Glomerular visceral epithelial cell (primary cell): Measurements from ENCODE around the gene TESK1.

Experiments used
- DNase-seq: peaks from one replicate; pipeline ENCODE4 v3.0.0-alpha.2; 2016; ENCODE audit errors: extremely low spot score

TESK1 gene

DNA sequence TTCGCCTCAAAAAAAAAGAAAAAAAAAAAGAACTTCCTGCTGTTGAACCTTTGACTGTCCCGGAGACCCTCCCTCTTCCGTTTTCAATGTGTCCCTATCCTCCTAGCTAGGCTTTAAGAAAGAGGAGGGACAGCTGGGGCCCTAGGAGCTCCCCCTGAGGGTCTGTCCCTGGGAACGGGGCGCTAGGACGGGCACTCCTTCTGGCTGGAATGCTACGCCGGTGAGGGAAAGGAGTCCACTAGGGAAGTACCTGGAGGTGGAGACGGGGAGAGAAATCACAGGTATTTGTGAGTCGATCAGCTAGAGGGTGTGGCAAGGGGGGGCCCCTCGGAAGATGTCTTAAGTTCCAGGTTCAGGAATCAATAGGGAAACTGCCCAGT, 41.1 kb downstream of the TESK1 start:
- DNase-seq: no peak

DNA sequence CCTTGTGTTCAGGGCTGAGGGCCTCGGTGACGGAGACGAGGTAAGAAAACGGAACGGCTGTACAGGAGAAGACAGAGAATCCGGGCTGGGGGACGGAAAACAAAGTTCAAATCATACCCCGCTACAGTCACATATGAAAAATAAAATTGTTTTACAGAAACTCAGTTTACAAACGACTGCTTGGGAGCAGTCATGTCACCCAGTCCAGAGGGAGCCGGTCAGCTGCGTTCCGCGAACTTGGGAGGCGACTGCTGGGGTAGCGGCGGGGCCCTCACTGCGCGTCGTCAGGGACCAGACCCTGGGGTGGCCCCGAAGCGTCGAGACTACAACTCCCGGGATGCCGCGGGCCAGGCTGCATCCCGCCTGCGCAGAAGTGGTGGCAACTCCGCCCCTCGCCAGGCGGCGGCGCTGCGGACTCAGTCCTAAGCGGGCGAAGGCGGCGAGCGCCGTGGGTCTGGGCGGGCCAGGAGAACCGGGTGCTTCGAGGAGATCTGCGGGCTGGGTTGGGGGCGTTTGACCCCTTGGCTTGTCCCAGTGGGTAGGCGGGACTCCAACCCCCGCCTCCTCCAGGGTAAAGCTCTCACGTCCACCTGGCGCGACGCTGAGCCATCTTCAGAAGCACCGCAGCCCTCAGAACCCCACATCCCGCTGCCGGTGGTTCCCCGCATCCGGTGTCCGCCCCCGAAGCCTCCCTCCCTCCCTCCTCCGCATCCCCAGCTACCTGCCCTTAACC, 41.6 kb downstream of the TESK1 start:
- peak; percentile 90 for DNase-seq

DNA sequence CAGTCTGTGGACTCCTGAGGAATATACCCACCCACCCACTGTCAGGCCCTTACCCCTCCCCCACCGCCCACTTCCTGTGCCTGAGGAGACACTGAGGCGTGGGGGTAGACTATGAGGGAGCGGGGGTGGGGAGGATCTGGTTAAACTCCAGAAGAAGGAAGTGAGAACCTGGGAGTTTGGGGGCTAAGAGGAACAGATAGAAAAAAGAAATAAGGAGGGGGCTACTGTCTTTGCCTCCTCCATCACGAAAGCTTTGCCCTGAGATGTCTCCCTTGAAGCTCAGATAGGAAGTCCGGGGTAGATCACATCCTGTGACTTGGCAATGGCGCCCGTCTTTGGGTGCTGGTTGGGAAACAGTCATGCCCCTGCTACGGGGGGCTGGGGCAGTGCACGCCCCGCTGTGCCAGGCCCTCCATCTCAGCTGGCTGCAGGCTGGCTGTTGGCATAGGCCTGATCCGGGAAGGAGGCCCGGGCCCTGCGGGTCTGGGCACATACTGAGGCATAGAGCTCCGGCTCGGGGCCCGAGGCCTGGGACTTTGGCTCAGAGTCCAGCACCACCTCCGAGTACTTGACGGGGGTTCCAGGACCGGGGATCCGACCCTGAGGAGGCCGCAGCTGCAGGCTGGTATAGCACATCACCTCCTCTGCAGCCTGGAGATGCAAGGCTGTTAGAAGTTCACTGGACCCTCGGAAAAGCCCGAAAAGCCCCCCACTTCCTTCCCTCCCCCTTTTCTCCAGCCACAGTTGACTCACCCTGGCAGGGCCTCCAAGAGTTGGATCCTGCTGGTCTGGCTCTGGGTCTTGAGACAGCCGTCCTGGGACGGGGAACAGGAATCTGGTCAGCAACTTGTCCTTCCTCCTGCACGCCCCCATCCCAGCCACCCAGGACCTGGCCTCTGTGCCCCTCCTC, 44.6 kb downstream of the TESK1 start:
- no peak for DNase-seq

DNA sequence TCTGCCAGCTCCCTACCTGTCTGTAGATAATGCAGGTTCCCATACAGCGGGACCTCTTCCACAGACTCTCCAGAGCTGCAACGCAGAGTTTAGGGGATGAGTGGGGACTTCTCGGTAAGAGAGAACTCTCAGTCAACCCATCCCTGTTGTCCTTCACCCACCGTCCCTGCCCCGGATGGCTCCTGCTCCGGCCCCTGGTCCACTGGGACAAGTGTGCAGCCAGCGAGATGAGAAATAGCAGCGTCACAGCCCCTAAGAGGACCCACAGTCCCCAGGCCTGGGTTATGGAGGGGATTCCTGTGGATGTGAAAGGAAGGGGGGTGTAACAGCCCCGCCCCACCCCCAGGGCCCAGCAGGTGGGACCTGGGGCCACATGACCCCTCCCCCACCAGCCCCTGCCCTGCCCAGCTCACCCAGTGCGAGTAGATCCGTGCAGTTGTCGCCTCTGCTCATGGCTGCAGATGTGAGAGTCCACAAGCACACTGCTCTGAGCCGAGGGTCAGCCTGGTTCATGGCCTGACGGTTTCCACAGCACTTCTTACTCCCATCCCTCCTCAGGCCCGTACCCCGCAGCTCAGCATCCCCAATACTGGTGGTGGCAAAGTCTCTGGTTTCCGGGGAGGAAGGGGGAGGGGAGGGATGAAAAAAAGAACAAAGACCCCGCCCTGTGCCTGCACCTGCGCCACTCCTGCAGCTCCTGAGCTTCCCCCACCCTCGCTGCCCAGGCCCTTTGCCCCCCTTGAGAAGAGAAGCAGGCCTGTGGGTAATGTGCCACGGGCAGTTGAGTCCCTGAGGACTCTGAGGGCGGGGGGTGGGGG, 45.5 kb downstream of the TESK1 start, which contains the start of gene SIT1:
SIT1 (minus strand) TSS at position 591 of the 818 bp plus-strand sequence; CDS start at position 513, 78 bp downstream.
- DNase-seq: no peak

DNA sequence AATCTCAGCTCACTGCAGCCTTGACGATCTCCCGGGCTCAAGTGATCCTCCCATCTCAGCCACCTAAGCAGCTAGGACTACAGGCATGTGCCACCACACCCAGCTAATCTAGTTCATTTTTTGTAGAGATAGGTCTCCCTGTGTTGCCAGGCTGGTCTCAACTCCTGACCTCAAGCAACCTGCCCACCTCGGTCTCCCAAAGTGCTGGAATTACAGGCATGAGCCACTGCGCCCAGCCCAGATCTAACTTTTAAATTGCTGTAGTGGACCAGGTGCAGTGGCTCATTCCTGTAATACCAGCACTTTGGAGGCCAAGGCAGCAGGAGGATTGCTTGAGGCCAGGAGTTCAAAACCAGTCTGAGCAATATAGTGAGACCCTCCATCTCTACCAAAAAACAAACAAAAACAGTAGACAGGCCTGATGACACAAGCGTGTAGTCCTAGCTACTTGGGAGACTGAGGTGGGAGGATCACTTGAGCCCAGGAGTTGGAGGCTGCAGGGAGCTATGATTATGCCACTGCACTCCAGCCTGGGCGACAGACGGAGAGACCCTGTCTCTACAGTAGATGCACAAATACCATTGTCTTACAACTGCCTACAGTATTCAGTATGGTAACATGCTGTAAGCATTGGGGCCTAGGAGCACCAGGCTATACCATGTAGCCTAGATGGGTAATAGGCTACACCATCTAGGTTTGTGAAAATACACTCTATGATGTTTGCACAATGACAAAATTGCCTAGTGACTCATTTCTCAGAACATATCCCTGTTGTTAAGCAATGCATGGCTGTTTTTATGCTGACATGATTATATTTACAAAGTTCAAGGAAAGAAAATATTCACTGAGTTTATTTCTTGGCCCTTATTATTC, 47.1 kb downstream of the TESK1 start:
- no peak for DNase-seq

DNA sequence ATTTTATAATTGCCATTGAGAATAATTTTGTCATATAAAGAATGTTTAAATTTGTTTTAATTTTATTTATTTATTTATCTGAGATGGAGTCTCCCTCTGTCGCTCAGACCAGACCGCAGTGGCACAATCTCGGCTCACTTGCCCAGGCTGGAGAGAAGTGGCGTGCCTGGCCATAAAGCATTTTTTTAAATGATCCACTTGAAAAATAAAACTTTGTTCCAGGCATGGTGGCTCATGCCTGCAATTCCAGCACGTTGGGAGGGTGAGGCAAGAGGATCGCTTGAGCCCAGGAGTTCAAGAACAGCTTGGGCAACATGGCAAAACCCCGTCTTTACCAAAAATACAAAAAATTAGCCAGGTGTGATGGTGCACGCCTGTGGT, 47.8 kb downstream of the TESK1 start:
- DNase-seq: no peak

DNA sequence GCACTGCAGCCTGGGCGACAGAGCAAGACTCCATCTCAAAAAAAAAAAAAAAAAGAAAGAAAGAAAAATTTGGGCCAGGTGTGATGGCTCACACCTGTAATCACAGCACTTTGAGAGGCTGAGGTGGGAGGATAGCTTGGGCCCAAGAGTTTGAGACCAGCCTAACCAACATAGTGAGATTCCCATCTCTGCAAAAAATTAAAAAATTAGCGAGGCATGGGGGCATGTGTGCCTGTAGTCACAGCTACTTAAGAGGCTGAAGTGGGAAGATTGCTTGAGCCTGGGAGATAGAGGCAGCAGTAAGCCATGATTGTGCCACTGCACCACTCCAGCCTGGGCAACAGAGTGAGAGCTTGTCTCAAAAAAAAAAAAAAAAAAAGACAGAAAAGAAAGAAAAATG, 48.5 kb downstream of the TESK1 start:
- DNase-seq: no peak

DNA sequence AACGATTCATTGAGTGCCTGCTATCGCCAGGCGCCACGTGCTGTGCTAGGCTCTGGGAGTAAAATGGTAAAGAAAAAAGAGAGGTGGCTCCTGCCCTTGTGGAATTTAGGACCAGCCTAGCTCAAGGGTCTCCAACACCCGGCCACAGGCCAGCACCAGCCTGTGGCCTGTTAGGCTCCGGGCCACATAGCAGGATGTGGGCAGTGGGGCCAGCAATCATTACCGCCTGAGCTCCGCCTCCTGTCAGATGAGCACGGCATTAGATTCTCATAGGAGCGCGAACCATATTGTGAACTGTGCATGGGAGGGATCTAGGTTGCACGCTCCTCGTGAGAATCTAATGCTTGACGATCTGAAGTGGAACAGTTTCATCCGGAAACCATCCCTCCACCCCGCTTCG, 51.3 kb downstream of the TESK1 start:
- no peak for DNase-seq

DNA sequence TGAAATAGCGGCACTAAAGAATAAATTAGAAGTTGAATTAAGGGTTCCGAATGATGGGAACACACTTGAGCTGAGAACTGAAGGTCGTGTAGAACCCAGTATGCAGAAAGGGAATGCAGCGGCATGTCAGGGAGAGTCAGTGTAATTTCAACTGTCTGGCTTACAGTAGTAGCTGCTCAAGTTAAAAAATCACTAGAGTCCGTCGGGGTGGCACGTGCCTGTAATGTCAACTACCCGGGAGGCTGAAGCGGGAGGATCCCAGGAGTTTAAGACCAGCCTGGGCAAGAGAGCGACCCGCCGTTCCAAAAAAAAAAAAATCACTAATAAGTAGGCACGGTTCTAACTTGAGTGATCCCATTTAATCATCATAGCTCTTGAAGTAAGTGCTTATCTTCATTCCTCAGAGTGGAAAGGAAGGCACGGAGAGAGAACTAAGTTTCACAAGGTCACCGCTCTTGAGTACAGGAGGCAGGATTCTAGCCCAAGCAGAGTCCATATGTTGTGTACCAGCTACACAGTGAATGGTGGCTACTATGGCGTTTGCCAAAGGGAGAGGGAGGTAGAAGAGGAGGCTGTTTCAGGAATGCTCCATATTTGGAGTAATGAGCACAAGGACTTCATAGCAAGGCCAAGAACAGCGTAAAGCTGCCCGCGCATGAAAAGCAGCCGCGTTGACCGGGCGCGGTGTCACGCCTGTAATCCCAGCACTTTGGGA, 51.9 kb downstream of the TESK1 start:
- DNase-seq: no peak

DNA sequence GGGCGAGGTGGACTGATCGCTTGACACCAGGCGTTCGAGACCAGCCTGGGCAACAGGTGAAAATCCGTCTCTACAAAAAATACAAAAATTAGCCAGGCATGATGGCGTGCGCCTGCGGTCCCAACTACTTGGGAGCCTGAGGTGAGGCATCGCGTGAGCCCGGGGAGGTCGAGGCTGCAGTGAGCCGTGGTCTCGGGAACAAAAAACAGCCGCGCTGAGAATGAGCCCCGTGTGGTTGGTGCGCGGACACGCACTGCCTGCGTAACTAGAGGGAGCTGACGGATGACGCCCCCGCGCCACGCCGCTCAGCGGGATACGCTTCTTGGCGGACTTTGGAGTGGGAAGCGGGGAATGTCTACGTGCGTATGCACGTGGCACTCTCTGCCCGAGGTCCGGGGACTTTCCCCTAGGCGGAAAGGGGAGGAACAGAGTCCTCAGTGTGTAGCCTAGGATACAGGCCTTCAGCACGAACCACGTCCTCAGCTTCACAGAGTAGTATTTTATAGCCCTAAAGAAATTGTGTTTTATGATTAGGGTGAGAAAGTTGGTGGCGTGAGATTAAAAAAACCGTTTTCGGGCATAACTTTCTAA, 52.6 kb downstream of the TESK1 start, which contains the start of gene RMRP:
RMRP (minus strand) TSS at position 474 of the 591 bp plus-strand sequence.
- DNase-seq: peak; percentile 100

DNA sequence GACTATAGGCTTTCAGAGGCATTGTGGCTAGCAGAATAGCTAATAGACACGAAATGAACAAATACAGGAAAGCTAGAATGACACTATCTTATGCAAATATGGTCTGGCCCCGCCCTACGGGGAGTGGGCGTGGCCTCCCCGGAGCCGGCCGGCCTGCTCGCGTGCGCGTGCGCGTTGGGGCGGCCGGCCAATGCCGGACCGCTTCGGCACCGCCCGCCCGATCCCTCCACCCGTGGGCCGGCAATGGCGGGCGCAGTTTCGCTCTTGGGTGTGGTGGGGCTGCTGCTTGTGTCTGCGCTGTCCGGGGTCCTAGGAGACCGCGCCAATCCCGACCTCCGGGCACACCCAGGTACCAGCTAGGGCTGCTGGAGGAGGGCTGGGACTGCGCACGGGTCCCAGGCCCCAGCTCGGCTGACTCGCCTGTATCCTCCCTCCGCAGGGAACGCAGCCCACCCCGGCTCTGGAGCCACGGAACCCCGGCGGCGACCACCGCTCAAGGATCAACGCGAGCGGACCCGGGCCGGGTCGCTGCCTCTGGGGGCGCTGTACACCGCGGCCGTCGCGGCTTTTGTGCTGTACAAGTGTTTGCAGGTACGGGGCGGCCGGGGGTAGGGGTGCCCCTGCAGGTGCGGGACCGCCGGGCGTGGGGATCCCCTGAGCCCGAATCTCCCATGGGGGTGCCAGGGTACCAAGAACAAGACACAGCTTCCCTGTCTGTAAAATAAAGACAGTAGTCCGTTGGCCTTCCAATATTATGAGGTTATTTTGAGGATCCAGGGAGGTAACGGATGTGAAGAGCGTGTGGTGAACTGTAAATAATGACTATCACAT, 53.3 kb downstream of the TESK1 start, which contains the start of gene CCDC107:
CCDC107 (plus strand) TSS at position 156 of the 831 bp plus-strand sequence; CDS start at position 244, 88 bp downstream.
- peak; percentile 93 for DNase-seq

DNA sequence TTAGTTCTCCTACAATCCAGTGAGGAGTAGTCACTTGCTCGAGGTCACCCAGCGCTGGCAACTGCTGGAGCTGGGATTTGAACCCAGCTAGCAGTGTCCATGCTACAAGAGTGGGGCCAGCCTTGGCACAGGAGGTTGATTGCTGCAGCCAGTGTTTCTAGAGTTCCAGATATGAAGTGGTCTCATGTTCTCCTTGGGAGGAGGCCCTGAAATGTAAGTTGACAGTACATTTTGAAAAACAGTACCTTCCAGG, 53.8 kb downstream of the TESK1 start:
- peak; percentile 59 for DNase-seq

DNA sequence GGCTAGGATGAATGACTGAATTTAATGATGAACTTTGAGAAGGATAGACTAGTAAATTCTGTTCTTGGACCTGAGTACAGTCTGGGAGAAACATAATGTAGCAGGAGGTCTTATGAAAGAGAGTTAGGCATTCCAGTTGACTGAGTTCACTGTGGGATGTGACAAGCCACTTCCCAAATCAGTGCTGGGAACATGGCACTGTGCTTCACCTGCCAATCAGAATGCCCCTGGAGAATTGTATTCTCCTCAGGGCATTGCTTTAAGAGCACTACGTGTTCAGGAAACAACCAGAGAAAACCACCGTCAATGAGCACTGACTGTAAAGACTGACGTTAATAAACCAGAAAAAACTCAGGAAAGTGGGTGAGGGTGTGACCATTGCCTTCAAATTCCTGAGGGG, 54.3 kb downstream of the TESK1 start:
- peak; percentile 56 for DNase-seq
